IMR-90 (cell line): ENCODE measurements around the gene CXCR6. TPM values are rescaled to one million over a fixed set of nuclear protein-coding genes. Genes with fewer than 3 reads are reported as not detected.

Experiments used
- ATAC-seq: fragments of 200-7000 bp; cut with Tn5 transposase; 2 replicates; pipeline ENCODE4 v1.9.1; 2020; ENCODE audit warnings: low read depth, mild to moderate bottlenecking, moderate library complexity
- BruUV-seq: library from RNA; stranded (reverse); fragments of 400-500 nt; replicated peaks from 2 replicates; lab custom pipeline; 2021; lab: Mats Ljungman, UMichigan
- CTCF ChIA-PET: fragments of 300-600 bp; formaldehyde crosslinking; extraction: SDS; loops from one replicate; lab custom pipeline; 2021; ENCODE audit warnings: antibody characterized with exemption; lab: Yijun Ruan, JAX
- POLR2A ChIA-PET: fragments of 300-600 bp; sonication (Branson Sonifier 250); formaldehyde crosslinking; loops from one replicate; lab custom pipeline; 2022; ENCODE audit warnings: antibody characterized with exemption; ENCODE audit not compliant: unreplicated experiment; lab: Charles Lee
- DNase-seq: peaks from one replicate; pipeline ENCODE4 v3.0.0; 2013
- H2AFZ ChIP-seq: replicated peaks from 2 replicates; pipeline ENCODE3; 2013; ENCODE audit warnings: low read length, mild to moderate bottlenecking; ENCODE audit not compliant: poor library complexity
- H2AK5ac ChIP-seq: 2 replicates; pipeline ENCODE4 v1.6.1; 2013; ENCODE audit warnings: low read depth, low read length, inconsistent platforms
- H2AK9ac ChIP-seq: replicated peaks from 2 replicates; pipeline ENCODE3; 2013; ENCODE audit warnings: mild to moderate bottlenecking, low read depth, low read length, moderate library complexity; ENCODE audit not compliant: poor library complexity
- H2BK120ac ChIP-seq: 2 replicates; pipeline ENCODE4 v1.6.1; 2013; ENCODE audit warnings: low read depth, low read length, inconsistent platforms
- H2BK15ac ChIP-seq: 3 replicates; pipeline ENCODE4 v1.6.1; 2013; ENCODE audit warnings: low read depth, low read length, inconsistent platforms
- H2BK20ac ChIP-seq: 2 replicates; pipeline ENCODE4 v1.6.1; 2013; ENCODE audit warnings: low read depth, mild to moderate bottlenecking, inconsistent platforms, low read length, moderate library complexity
- H2BK5ac ChIP-seq: 2 replicates; pipeline ENCODE4 v1.6.1; 2013; ENCODE audit warnings: mild to moderate bottlenecking, low read depth, low read length, inconsistent platforms; ENCODE audit not compliant: poor library complexity, severe bottlenecking
- H3K14ac ChIP-seq: replicated peaks from 2 replicates; pipeline ENCODE4 v1.6.1; 2013; ENCODE audit warnings: low read depth, low read length, inconsistent platforms
- H3K18ac ChIP-seq: 2 replicates; pipeline ENCODE4 v1.6.1; 2013; ENCODE audit warnings: low read depth, low read length, control low read depth
- H3K23ac ChIP-seq: 2 replicates; pipeline ENCODE4 v1.6.1; 2013; ENCODE audit warnings: low read depth, low read length, inconsistent platforms
- H3K27ac ChIP-seq: 2 replicates; pipeline ENCODE4 v1.5.1; 2013; ENCODE audit warnings: mild to moderate bottlenecking, control low read depth, low read length; ENCODE audit not compliant: insufficient read depth
- H3K27me3 ChIP-seq: 2 replicates; pipeline ENCODE4 v1.6.1; 2013; ENCODE audit warnings: low read length; ENCODE audit not compliant: control insufficient read depth, insufficient read depth
- H3K36me3 ChIP-seq: 2 replicates; pipeline ENCODE4 v1.6.1; 2013; ENCODE audit warnings: low read length, mixed read lengths; ENCODE audit not compliant: control insufficient read depth, insufficient read depth
- H3K4ac ChIP-seq: 2 replicates; pipeline ENCODE4 v1.6.1; 2013; ENCODE audit warnings: low read depth, low read length, inconsistent platforms
- H3K4me1 ChIP-seq: 2 replicates; pipeline ENCODE4 v1.6.1; 2013; ENCODE audit warnings: low read length, mixed read lengths; ENCODE audit not compliant: control insufficient read depth, insufficient read depth
- H3K4me2 ChIP-seq: 2 replicates; pipeline ENCODE4 v1.6.1; 2013; ENCODE audit warnings: low read depth, mild to moderate bottlenecking, control low read depth, low read length, moderate library complexity
- H3K4me3 ChIP-seq: 2 replicates; pipeline ENCODE4 v1.5.1; 2013; ENCODE audit warnings: low read depth, mild to moderate bottlenecking, control low read depth, low read length, moderate library complexity; ENCODE audit not compliant: insufficient read depth
- H3K56ac ChIP-seq: 2 replicates; pipeline ENCODE4 v1.6.1; 2013; ENCODE audit warnings: low read length, inconsistent platforms; ENCODE audit not compliant: insufficient read depth; ENCODE audit errors: extremely low read depth
- H3K79me1 ChIP-seq, 2 experiments: 2 replicates each; pipeline ENCODE4 v1.6.1; 2013; ENCODE audit warnings: low read length in 2 of 2, inconsistent platforms in 1 of 2, low read depth in 1 of 2
- H3K9ac ChIP-seq: 2 replicates; pipeline ENCODE4 v1.6.1; 2013; ENCODE audit warnings: low read depth, low read length, control low read depth
- H3K9me1 ChIP-seq: 2 replicates; pipeline ENCODE4 v1.6.1; 2013; ENCODE audit warnings: low read length, inconsistent platforms; ENCODE audit not compliant: insufficient read depth
- H3K9me3 ChIP-seq: 2 replicates; pipeline ENCODE4 v1.6.1; 2013; ENCODE audit warnings: low read length; ENCODE audit not compliant: control insufficient read depth, insufficient read depth
- H4K20me1 ChIP-seq: 2 replicates; pipeline ENCODE4 v1.6.1; 2013; ENCODE audit warnings: low read length, inconsistent platforms; ENCODE audit not compliant: insufficient read depth
- H4K5ac ChIP-seq: 2 replicates; pipeline ENCODE4 v1.6.1; 2013; ENCODE audit warnings: mild to moderate bottlenecking, low read depth, low read length, control low read depth
- H4K8ac ChIP-seq, 2 experiments: 2 replicates each; pipeline ENCODE4 v1.6.1; 2013; ENCODE audit warnings: low read depth in 2 of 2, low read length in 2 of 2, control low read depth in 1 of 2, inconsistent platforms in 1 of 2
- H4K91ac ChIP-seq: 2 replicates; pipeline ENCODE4 v1.6.1; 2013; ENCODE audit warnings: low read depth, low read length, inconsistent platforms; ENCODE audit not compliant: insufficient read depth
- BHLHE40 ChIP-seq: fragments of 150-350 bp; IDR thresholded peaks from 2 replicates; pipeline ENCODE4 v1.6.1; 2016; ENCODE audit warnings: mild to moderate bottlenecking, low read depth, low read length
- FOS ChIP-seq: fragments of 150-350 bp; IDR thresholded peaks from 2 replicates; pipeline ENCODE4 v1.6.1; 2016; ENCODE audit warnings: low read depth, low read length
- WGBS, 2 experiments: methylation state at CpG; one replicate each; pipeline versions ENCODE4 v1.1.5 to v1.1.7; 2013; ENCODE audit warnings: missing lambda C conversion rate in 2 of 2; ENCODE audit not compliant: insufficient read length in 1 of 2; ENCODE audit errors: extremely low coverage in 2 of 2; 5-methylcytosine and 5-hydroxymethylcytosine counted together
- dilution Hi-C: fragments of 300-500 bp; cut with HindIII; formaldehyde crosslinking; loops from one replicate; pipeline ENCODE4 v1.14.3; 2018; ENCODE audit warnings: low sequenced_read_pairs; ENCODE audit not compliant: unreplicated experiment
- in situ Hi-C: fragments of 300-500 bp; cut with MboI; formaldehyde crosslinking; loops from 3 replicates; pipeline ENCODE4 v1.14.3; 2019; ENCODE audit warnings: low sequenced_read_pairs, inconsistent platforms, mixed read lengths
- intact Hi-C: fragments of 100-400 bp; cut with micrococcal nuclease; formaldehyde crosslinking; loops from 2 replicates; pipeline ENCODE4 v1.10.0; 2022
- polyA plus RNA-seq, 3 experiments: library from polyadenylated mRNA; depleted of rRNA; stranded (reverse); fragments of >200 nt; gene quantifications; 2 replicates each; pipeline ENCODE4 v1.2.3, GENCODE V29; 2012; ENCODE audit warnings: low replicate concordance in 1 of 3
- total RNA-seq: library from RNA; depleted of rRNA; stranded (reverse); fragments of >200 nt; gene quantifications from 2 replicates; pipeline ENCODE4 v1.2.3, GENCODE V29; 2012

CXCR6 gene
- total and polyA plus RNA-seq, 2 of the 4 experiments (the other 2 are of a cell fraction): not detected

DNA sequence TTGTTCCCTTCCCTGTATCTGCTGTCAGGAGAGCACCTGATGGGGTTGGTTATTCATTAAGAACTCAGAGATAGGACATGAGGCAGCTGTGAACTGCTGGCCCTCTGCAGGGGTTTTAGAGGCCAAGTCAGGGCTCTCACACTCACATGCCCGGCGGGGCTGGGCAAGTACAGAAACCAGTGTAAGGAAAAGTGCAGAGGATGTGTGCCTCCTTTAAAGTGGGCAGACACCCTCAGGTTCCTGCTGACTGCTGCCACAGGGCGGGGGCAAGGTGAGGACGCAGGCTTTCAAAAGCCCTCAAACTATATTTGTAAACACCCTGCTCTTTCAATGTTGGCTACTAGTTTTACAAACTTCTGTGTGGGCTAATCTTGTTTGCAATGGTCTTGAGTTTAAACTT lies 22.4 kb downstream of the CXCR6 start:
- no peak overlapping the region for H4K5ac ChIP-seq
- H2BK15ac ChIP-seq: no peak overlapping the region
- intact Hi-C loops: no loop called here
- TF ChIP-seq FOS: no peak
- no peak for TF ChIP-seq BHLHE40
- H3K27me3 ChIP-seq: no peaks in the 10 kb centered on the region
- no peak overlapping the region for H2AFZ ChIP-seq
- H4K91ac ChIP-seq: no peak overlapping the region
- no peak overlapping the region for H3K18ac ChIP-seq
- H4K8ac ChIP-seq: no peak overlapping the region
- no peak overlapping the region for H3K56ac ChIP-seq
- H3K79me1 ChIP-seq: peaks cover 0 to 3% of the 10 kb centered on the region in 2 experiments; a peak in 1 of 4 replicates
- in situ Hi-C loops: no loop called here
- H2BK5ac ChIP-seq: no peak overlapping the region
- peaks cover 10% of the 10 kb centered on the region for H3K9me1 ChIP-seq
- CTCF ChIA-PET: interaction anchor here (0.9 kb wide), 1 partner anchor 96 kb away, joined by 3 read pairs; no protein-coding TSS in a partner anchor
- no peak overlapping the region for H3K4ac ChIP-seq
- H3K27ac ChIP-seq: no peak overlapping the region
- H3K36me3 ChIP-seq: peaks cover 67% of the 10 kb centered on the region
- no peak overlapping the region for H3K4me3 ChIP-seq
- H2BK20ac ChIP-seq: no peak overlapping the region
- H2AK9ac ChIP-seq: no peak overlapping the region
- BruUV-seq: no TSS peak
- DNase-seq (no peak), ATAC-seq (no peak)
- H3K4me1 ChIP-seq: peaks cover 4% of the 10 kb centered on the region
- WGBS, 2 experiments: 90% methylated on average over 2 of the region's 4 CpGs; no CpG with 5 or more reads in 1 of the 2 experiments
- H3K9ac ChIP-seq: no peak overlapping the region
- H3K23ac ChIP-seq: no peak overlapping the region
- H4K20me1 ChIP-seq: peaks cover 7% of the 10 kb centered on the region; the same call in 1 of the 2 replicates
- no peak overlapping the region for H2BK120ac ChIP-seq
- no peak overlapping the region for H3K14ac ChIP-seq
- dilution Hi-C loops: no loop called here
- H3K4me2 ChIP-seq: no peak overlapping the region
- no peak overlapping the region for H2AK5ac ChIP-seq
- no peaks in the 10 kb centered on the region for H3K9me3 ChIP-seq
- POLR2A ChIA-PET: no interaction called here
